NCI-H774 (cell line): ENCODE data around the gene SHISA8.

Source experiments
- DNase-seq: peaks from one replicate; lab custom pipeline; 2025; lab: John Stamatoyannopoulos, UW

Gene SHISA8

GRCh38 chr22:41913842-41914534, 886 bp downstream of the SHISA8 start:
- no peak for DNase-seq

GRCh38 chr22:41913040-41913719, 1.7 kb downstream of the SHISA8 start:
- DNase-seq: no peak

GRCh38 chr22:41912338-41913039, 2.4 kb downstream of the SHISA8 start:
- no peak for DNase-seq

- DNase-seq: no peak
These were observed 3.8 kb downstream of the SHISA8 start for GRCh38 chr22:41911001-41911611.

GRCh38 chr22:41910050-41911000, 4.5 kb downstream of the SHISA8 start:
- DNase-seq: no peak

GRCh38 chr22:41909310-41910049, 5.4 kb downstream of the SHISA8 start:
- no peak for DNase-seq

GRCh38 chr22:41908411-41909309, 6.2 kb downstream of the SHISA8 start:
- no peak for DNase-seq

- no peak for DNase-seq
These were observed 7.2 kb downstream of the SHISA8 start for GRCh38 chr22:41907436-41908401.

GRCh38 chr22:41906822-41907221, 8.1 kb downstream of the SHISA8 start:
- no peak for DNase-seq

GRCh38 chr22:41905411-41906202, 9.3 kb downstream of the SHISA8 start:
- DNase-seq: no peak

GRCh38 chr22:41904450-41905410, 10.1 kb downstream of the SHISA8 start:
- DNase-seq: no peak

- DNase-seq: no peak
These were observed 11.9 kb downstream of the SHISA8 start for GRCh38 chr22:41902932-41903421.

GRCh38 chr22:41902016-41902415, 12.9 kb downstream of the SHISA8 start:
- no peak for DNase-seq

- no peak for DNase-seq
These were observed 14.1 kb downstream of the SHISA8 start for GRCh38 chr22:41900652-41901312.

GRCh38 chr22:41899992-41900651, 14.8 kb downstream of the SHISA8 start:
- no peak for DNase-seq
